ENCODE data around the gene CEP164. TPM values are rescaled to one million over a fixed set of nuclear protein-coding genes. Genes with fewer than 3 reads are reported as not detected.

The CEP164 gene
- total and polyA plus RNA-seq, 2 of the 8 experiments (the other 6 are each of a cell fraction or from before 2014, with no cell fraction given) = 8.4 to 20.8 TPM

DNA sequence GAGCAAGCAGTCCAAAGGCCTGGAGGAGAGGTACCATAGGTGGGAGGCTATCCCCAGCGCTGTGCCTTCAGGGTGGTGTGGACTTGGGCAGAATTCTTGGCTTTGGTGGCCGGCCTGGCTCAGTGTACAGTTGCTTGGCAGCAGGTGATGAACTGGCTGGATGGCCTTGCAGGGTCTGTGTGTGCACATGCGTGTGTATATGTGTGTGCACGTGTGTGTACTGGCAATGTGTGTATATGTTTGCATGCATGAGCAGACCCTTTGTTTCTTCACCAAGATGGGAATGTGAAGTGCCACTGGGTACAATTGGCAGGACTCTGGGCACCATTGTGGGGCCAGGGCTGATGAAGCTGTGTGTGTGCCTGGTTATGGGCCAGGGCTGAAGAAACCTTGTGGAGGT is 53.0 kb downstream of the CEP164 start (continued):
- TF ChIP-seq, protein P1, sequence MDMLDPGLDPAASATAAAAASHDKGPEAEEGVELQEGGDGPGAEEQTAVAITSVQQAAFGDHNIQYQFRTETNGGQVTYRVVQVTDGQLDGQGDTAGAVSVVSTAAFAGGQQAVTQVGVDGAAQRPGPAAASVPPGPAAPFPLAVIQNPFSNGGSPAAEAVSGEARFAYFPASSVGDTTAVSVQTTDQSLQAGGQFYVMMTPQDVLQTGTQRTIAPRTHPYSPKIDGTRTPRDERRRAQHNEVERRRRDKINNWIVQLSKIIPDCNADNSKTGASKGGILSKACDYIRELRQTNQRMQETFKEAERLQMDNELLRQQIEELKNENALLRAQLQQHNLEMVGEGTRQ (IDR thresholded peaks at IDR 0.05; ENCODE audit: low read length) = no peak
- TF ChIP-seq, protein P2, sequence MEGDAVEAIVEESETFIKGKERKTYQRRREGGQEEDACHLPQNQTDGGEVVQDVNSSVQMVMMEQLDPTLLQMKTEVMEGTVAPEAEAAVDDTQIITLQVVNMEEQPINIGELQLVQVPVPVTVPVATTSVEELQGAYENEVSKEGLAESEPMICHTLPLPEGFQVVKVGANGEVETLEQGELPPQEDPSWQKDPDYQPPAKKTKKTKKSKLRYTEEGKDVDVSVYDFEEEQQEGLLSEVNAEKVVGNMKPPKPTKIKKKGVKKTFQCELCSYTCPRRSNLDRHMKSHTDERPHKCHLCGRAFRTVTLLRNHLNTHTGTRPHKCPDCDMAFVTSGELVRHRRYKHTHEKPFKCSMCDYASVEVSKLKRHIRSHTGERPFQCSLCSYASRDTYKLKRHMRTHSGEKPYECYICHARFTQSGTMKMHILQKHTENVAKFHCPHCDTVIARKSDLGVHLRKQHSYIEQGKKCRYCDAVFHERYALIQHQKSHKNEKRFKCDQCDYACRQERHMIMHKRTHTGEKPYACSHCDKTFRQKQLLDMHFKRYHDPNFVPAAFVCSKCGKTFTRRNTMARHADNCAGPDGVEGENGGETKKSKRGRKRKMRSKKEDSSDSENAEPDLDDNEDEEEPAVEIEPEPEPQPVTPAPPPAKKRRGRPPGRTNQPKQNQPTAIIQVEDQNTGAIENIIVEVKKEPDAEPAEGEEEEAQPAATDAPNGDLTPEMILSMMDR (IDR thresholded peaks at IDR 0.05; ENCODE audit: control extremely low read depth in 1 of 3, insufficient read depth in 1 of 3, low read depth in 1 of 3, low read length in 3 of 3) = no peak
